Left forelimb (tissue), 1 donor: ENCODE data around the gene C1orf21.

ENCODE experiments used
- DNase-seq: peaks from one replicate; pipeline ENCODE4 v3.0.0-alpha.2; 2018; ENCODE audit warnings: low spot score

The C1orf21 gene

GRCh38 chr1:184660462-184661191 lies 273.8 kb downstream of the C1orf21 start:
- DNase-seq: no peak

DNA sequence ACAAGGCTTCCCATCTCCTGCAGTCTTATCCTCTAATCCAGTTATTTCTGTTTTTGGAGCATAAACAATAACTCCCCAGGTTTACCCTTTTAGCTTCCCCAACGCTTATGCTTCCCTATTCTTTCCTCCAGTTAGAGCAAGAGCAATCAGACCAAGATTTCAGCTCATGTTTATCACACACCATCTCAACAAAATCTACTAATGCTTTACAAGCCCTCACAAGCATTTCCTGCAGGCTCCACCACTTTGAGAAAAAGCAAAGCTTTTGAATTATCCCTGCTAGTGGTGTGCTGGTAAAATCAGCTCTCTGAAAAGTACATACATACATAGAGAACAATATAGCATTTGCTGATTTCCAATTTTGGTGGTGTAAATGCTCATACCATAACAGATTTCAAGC lies 275.0 kb downstream of the C1orf21 start:
- no peak for DNase-seq

- peak; percentile 87 for DNase-seq
These were observed 277.3 kb downstream of the C1orf21 start for GRCh38 chr1:184664042-184664660.

- no peak for DNase-seq
These were observed 277.8 kb downstream of the C1orf21 start for GRCh38 chr1:184664661-184665060.

DNA sequence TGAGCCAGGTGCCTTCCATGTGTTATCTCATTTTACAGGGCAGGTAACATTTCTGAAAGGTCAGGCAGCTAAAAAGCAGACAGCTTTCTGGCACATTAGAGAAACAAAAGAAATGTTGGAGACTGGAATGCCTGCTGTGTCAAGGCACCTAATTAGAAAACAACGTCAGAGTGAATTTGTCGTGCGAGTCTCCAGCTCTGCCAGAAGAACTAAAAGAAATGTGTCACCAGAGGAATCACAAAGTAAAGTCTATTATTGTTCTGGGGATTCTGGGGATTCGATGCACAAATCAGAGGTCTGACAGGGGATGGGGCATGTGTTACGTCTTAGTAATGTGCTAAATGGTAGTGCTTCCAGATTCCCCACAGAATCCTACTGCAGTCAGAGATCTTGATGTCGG lies 278.5 kb downstream of the C1orf21 start:
- DNase-seq: no peak

- DNase-seq: no peak
These were observed 282.6 kb downstream of the C1orf21 start for GRCh38 chr1:184669391-184669790.

DNA sequence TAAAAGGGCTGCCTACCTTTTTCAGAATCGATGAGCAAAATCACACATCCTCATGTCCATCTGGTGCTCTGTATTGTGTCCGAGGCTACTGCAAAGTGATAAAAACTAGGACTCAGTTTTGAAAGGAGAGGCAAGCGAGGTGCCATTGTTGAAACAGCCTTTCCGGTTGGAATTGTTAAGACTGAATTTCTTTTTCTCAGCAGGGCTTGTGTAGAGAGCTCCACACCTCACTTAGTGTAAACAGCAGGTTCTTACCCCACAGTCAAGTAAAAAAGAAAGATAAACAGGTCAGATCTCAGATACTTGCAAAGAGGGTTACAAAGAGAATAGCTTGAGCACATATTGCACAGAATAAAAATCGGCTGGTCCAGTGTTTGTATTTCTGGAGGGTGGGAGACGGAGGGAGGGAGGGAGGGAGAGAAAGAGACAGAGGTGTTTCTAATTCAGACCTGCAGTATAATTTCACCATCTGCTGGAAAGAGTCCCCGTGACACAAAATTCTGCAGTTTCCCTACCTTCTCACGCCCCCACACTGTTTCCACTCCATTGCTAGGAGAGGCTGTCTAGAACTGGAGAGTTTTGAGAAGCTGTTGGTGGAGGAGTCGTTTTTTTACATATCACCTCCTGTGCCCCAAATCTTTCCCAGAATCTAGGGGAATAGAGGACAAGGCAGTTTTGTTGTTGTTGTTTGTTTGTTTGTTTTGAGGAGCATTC lies 285.3 kb downstream of the C1orf21 start:
- no peak for DNase-seq

GRCh38 chr1:184673305-184673704 lies 286.5 kb downstream of the C1orf21 start:
- DNase-seq: no peak

DNA sequence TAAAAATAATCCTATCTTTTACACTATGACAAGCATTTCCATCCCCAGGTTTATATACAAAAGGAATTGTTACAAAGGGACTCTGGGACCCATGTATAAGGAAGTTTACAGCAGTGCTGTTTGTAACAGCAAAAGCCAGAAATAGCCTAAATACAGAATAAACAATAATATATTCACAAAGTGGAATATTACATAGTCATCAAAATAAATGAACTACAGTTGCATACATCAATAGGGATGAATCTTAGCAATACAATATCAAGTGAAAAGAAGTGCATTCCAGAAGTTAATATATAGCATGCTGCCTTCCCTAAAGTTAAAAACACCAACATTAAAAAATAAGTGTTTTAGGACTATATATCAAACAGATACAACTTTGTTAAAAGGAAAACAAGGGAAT lies 290.5 kb downstream of the C1orf21 start:
- DNase-seq: no peak
